GM12878 (cell line): ENCODE data around the gene RFT1. TPM values are rescaled to one million over a fixed set of nuclear protein-coding genes. Genes with fewer than 3 reads are reported as not detected.

Experiments
- BCL11A ChIP-seq: IDR thresholded peaks from 2 replicates; pipeline ENCODE4 v1.6.1; 2011; ENCODE audit warnings: low read depth, low read length
- BCL3 ChIP-seq: IDR thresholded peaks from 2 replicates; pipeline ENCODE4 v1.6.1; 2011; ENCODE audit warnings: borderline replicate concordance, low read depth, mild to moderate bottlenecking, moderate library complexity, low read length; ENCODE audit not compliant: insufficient read depth, poor library complexity, severe bottlenecking
- BRCA1 ChIP-seq: IDR thresholded peaks from 2 replicates; pipeline ENCODE4 v1.6.1; 2011; ENCODE audit warnings: low read depth, low read length, improper control_type of control experiment
- ESRRA ChIP-seq: IDR thresholded peaks from 2 replicates; pipeline ENCODE4 v1.6.1; 2012; ENCODE audit warnings: mild to moderate bottlenecking, low read length, improper control_type of control experiment
- HDAC2 ChIP-seq: fragments of 200-600 bp; sonication (generic); IDR thresholded peaks from 2 replicates; pipeline ENCODE4 v1.6.1; 2017
- KLF5 ChIP-seq: fragments of 450-650 bp; IDR thresholded peaks from 2 replicates; pipeline ENCODE4 v1.6.1; 2014; ENCODE audit warnings: mild to moderate bottlenecking; ENCODE audit not compliant: partially characterized antibody
- LARP7 ChIP-seq: fragments of 450-650 bp; IDR thresholded peaks from 2 replicates; pipeline ENCODE4 v1.6.1; 2017; ENCODE audit warnings: mild to moderate bottlenecking
- MTA2 ChIP-seq: fragments of 450-650 bp; IDR thresholded peaks from 2 replicates; pipeline ENCODE4 v1.6.1; 2016; ENCODE audit warnings: low read depth, mild to moderate bottlenecking, moderate library complexity
- POLR2A ChIP-seq: IDR thresholded peaks from 2 replicates; pipeline ENCODE4 v1.6.1; 2011; ENCODE audit warnings: low read depth, mild to moderate bottlenecking, low read length
- RFX5 ChIP-seq: IDR thresholded peaks from 2 replicates; pipeline ENCODE4 v1.6.1; 2011; ENCODE audit warnings: low read depth, low read length, improper control_type of control experiment
- SMARCA5 ChIP-seq: fragments of 450-650 bp; IDR thresholded peaks from 2 replicates; pipeline ENCODE4 v1.6.1; 2017; ENCODE audit warnings: mild to moderate bottlenecking
- YBX1 ChIP-seq: fragments of 450-650 bp; IDR thresholded peaks from 2 replicates; pipeline ENCODE4 v1.6.1; 2016; ENCODE audit warnings: antibody characterized with exemption
- ZNF217 ChIP-seq: fragments of 450-650 bp; IDR thresholded peaks from 2 replicates; pipeline ENCODE4 v1.6.1; 2017; ENCODE audit warnings: antibody characterized with exemption, mild to moderate bottlenecking
- ZNF384 ChIP-seq: IDR thresholded peaks from 2 replicates; pipeline ENCODE4 v1.6.1; 2012; ENCODE audit warnings: low read depth, mild to moderate bottlenecking, low read length, improper control_type of control experiment, borderline replicate concordance
- ZNF687 ChIP-seq: fragments of 450-650 bp; IDR thresholded peaks from 2 replicates; pipeline ENCODE4 v1.6.1; 2017; ENCODE audit warnings: mild to moderate bottlenecking, moderate library complexity
- polyA plus RNA-seq, 11 experiments: library from polyadenylated mRNA; depleted of rRNA in 4 of 11; unstranded in 6 of 11; stranded (reverse) in 5 of 11; fragments of >200 nt; fragmentation: Nextera tagmentation in 4 of 11; fragmentation: Illumina TruSeq in 1 of 11; extraction: Ambion mirVana in 4 of 11; extraction: Trizol in 1 of 11; gene quantifications; 1 replicate in 1 of 11; 2 replicates in 10 of 11; pipeline versions ENCODE4 v1.2.1 to v1.2.3, GENCODE V29; 2011 to 2016; ENCODE audit warnings: inconsistent platforms in 2 of 11, missing spikeins in 2 of 11, low read depth in 1 of 11
- total RNA-seq, 4 experiments: library from RNA; depleted of rRNA in 3 of 4; stranded (reverse); fragments of >200 nt in 3 of 4; fragmentation: Illumina TruSeq in 1 of 4; extraction: Trizol in 1 of 4; gene quantifications; 2 replicates each; pipeline versions ENCODE4 v1.2.1 to v1.2.3, GENCODE V29; 2013 to 2021
- TF ChIP-seq, protein P1 (sequence below): fragments of 450-650 bp; conservative IDR thresholded peaks from 2 replicates; pipeline ENCODE4 v1.6.1; 2017; ENCODE audit warnings: mild to moderate bottlenecking, moderate library complexity
- TF ChIP-seq, protein P2 (sequence below): fragments of 450-650 bp; IDR thresholded peaks from 2 replicates; pipeline ENCODE4 v1.6.1; 2016; ENCODE audit warnings: mild to moderate bottlenecking
- TF ChIP-seq, protein P3 (sequence below): fragments of 450-650 bp; IDR thresholded peaks from 2 replicates; pipeline ENCODE4 v1.6.1; 2018; ENCODE audit warnings: borderline replicate concordance, mild to moderate bottlenecking; ENCODE audit not compliant: partially characterized antibody

The RFT1 gene
- total and polyA plus RNA-seq, 10 of the 15 experiments (the other 5 are each of a cell fraction or from before 2014, with no cell fraction given) = 16.6 to 75.1 (median 34.5) TPM

GRCh38 chr3:53171064-53171418 is 40.8 kb upstream of the RFT1 start (continued):
- TF ChIP-seq, protein P1, sequence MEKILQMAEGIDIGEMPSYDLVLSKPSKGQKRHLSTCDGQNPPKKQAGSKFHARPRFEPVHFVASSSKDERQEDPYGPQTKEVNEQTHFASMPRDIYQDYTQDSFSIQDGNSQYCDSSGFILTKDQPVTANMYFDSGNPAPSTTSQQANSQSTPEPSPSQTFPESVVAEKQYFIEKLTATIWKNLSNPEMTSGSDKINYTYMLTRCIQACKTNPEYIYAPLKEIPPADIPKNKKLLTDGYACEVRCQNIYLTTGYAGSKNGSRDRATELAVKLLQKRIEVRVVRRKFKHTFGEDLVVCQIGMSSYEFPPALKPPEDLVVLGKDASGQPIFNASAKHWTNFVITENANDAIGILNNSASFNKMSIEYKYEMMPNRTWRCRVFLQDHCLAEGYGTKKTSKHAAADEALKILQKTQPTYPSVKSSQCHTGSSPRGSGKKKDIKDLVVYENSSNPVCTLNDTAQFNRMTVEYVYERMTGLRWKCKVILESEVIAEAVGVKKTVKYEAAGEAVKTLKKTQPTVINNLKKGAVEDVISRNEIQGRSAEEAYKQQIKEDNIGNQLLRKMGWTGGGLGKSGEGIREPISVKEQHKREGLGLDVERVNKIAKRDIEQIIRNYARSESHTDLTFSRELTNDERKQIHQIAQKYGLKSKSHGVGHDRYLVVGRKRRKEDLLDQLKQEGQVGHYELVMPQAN = no peak
- no peak for TF ChIP-seq LARP7
- TF ChIP-seq YBX1 = no peak
- TF ChIP-seq MTA2 = no peak
- no peak for TF ChIP-seq POLR2A
- TF ChIP-seq ZNF217 = no peak
- TF ChIP-seq KLF5 = no peak
- TF ChIP-seq ESRRA = no peak
- TF ChIP-seq BRCA1 = no peak
- TF ChIP-seq ZNF384 = no peak
- TF ChIP-seq BCL11A = no peak
- TF ChIP-seq, protein P2, sequence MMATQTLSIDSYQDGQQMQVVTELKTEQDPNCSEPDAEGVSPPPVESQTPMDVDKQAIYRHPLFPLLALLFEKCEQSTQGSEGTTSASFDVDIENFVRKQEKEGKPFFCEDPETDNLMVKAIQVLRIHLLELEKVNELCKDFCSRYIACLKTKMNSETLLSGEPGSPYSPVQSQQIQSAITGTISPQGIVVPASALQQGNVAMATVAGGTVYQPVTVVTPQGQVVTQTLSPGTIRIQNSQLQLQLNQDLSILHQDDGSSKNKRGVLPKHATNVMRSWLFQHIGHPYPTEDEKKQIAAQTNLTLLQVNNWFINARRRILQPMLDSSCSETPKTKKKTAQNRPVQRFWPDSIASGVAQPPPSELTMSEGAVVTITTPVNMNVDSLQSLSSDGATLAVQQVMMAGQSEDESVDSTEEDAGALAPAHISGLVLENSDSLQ = no peak
- no peak for TF ChIP-seq HDAC2
- TF ChIP-seq, protein P3, sequence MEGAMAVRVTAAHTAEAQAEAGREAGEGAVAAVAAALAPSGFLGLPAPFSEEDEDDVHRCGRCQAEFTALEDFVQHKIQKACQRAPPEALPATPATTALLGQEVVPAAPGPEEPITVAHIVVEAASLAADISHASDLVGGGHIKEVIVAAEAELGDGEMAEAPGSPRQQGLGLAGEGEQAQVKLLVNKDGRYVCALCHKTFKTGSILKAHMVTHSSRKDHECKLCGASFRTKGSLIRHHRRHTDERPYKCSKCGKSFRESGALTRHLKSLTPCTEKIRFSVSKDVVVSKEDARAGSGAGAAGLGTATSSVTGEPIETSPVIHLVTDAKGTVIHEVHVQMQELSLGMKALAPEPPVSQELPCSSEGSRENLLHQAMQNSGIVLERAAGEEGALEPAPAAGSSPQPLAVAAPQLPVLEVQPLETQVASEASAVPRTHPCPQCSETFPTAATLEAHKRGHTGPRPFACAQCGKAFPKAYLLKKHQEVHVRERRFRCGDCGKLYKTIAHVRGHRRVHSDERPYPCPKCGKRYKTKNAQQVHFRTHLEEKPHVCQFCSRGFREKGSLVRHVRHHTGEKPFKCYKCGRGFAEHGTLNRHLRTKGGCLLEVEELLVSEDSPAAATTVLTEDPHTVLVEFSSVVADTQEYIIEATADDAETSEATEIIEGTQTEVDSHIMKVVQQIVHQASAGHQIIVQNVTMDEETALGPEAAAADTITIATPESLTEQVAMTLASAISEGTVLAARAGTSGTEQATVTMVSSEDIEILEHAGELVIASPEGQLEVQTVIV = no peak
- TF ChIP-seq RFX5 = no peak
- 0 out of 2 replicates have a peak, but pooled peaks have one; percentile 13 for TF ChIP-seq ZNF687
- TF ChIP-seq BCL3 = no peak
- no peak for TF ChIP-seq SMARCA5
